Dendritic cell treated with granulocyte-macrophage colony-stimulating factor and Interleukin-4, amounts not matched to agents 40 ng/mL and 50 ng/mL, for 4 days (primary cell): ENCODE data around the gene WBP11.

Experiments used
- H3K27ac Mint-ChIP-seq: one replicate; pipeline ENCODE4 v1.8.0; 2022; ENCODE audit warnings: mild to moderate bottlenecking, mixed read lengths
- H3K27me3 Mint-ChIP-seq: one replicate; pipeline ENCODE4 v1.8.0; 2022; ENCODE audit warnings: mild to moderate bottlenecking, mixed read lengths
- H3K36me3 Mint-ChIP-seq: one replicate; pipeline ENCODE4 v1.8.0; 2022; ENCODE audit warnings: low read depth, mixed read lengths
- H3K4me1 Mint-ChIP-seq: one replicate; pipeline ENCODE4 v1.8.0; 2022; ENCODE audit warnings: low read depth, mixed read lengths
- H3K4me3 Mint-ChIP-seq: one replicate; pipeline ENCODE4 v1.8.0; 2022; ENCODE audit warnings: mild to moderate bottlenecking, moderate library complexity, mixed read lengths
- H3K9me3 Mint-ChIP-seq: one replicate; pipeline ENCODE4 v1.8.0; 2022; ENCODE audit warnings: mixed read lengths
- intact Hi-C: fragments of 100-400 bp; cut with micrococcal nuclease; formaldehyde crosslinking; loops from one replicate; pipeline ENCODE4 v1.15.0; 2022

Gene WBP11

GRCh38 chr12:14802721-14803010 is 612 bp downstream of the WBP11 start:
- intact Hi-C loops = loop anchor here (1.0 kb wide), 2 partner anchors 28 to 32 kb away; a partner anchor contains a TSS
- H3K27me3 Mint-ChIP-seq = no peaks in the 10 kb centered on the region
- H3K4me3 Mint-ChIP-seq = no peak overlapping the region
- peaks cover 33% of the 10 kb centered on the region for H3K36me3 Mint-ChIP-seq
- no peaks in the 10 kb centered on the region for H3K9me3 Mint-ChIP-seq
- no peak overlapping the region for H3K27ac Mint-ChIP-seq
- H3K4me1 Mint-ChIP-seq = peaks cover 10% of the 10 kb centered on the region

- no peaks in the 10 kb centered on the region for H3K27me3 Mint-ChIP-seq
- intact Hi-C loops = no loop called here
- H3K4me3 Mint-ChIP-seq = no peak overlapping the region
- H3K4me1 Mint-ChIP-seq = peaks cover 10% of the 10 kb centered on the region
- H3K36me3 Mint-ChIP-seq = peaks cover 38% of the 10 kb centered on the region
- no peaks in the 10 kb centered on the region for H3K9me3 Mint-ChIP-seq
- no peak overlapping the region for H3K27ac Mint-ChIP-seq
These were observed 1.0 kb downstream of the WBP11 start for GRCh38 chr12:14802247-14802646.

- H3K9me3 Mint-ChIP-seq = no peaks in the 10 kb centered on the region
- intact Hi-C loops = no loop called here
- no peaks in the 10 kb centered on the region for H3K27me3 Mint-ChIP-seq
- H3K4me3 Mint-ChIP-seq = no peak overlapping the region
- peaks cover 6% of the 10 kb centered on the region for H3K4me1 Mint-ChIP-seq
- no peak overlapping the region for H3K27ac Mint-ChIP-seq
- H3K36me3 Mint-ChIP-seq = peaks cover 97% of the 10 kb centered on the region
These were observed 8.2 kb downstream of the WBP11 start for GRCh38 chr12:14795028-14795448.

- Mint-ChIP-seq H3K4me3 (no peak overlapping the region), H3K9me3 (no peaks in the 10 kb centered on the region), H3K4me1 (peaks cover 8% of the 10 kb centered on the region), H3K27me3 (no peaks in the 10 kb centered on the region), H3K27ac (no peak overlapping the region), H3K36me3 (peaks cover 49% of the 10 kb centered on the region)
- intact Hi-C loops = no loop called here
These were observed 17.7 kb downstream of the WBP11 start for GRCh38 chr12:14785568-14785967.

- peaks cover 12% of the 10 kb centered on the region for H3K4me1 Mint-ChIP-seq
- no peaks in the 10 kb centered on the region for H3K9me3 Mint-ChIP-seq
- no peak overlapping the region for H3K4me3 Mint-ChIP-seq
- intact Hi-C loops = no loop called here
- H3K27ac Mint-ChIP-seq = peak overlapping the region; percentile 84
- H3K36me3 Mint-ChIP-seq = peaks cover 38% of the 10 kb centered on the region
- H3K27me3 Mint-ChIP-seq = no peaks in the 10 kb centered on the region
These were observed 18.8 kb downstream of the WBP11 start for GRCh38 chr12:14784471-14784870.

- Mint-ChIP-seq H3K36me3 (peaks cover 21% of the 10 kb centered on the region), H3K27ac (no peak overlapping the region), H3K9me3 (no peaks in the 10 kb centered on the region), H3K4me3 (no peak overlapping the region), H3K27me3 (no peaks in the 10 kb centered on the region), H3K4me1 (peaks cover 12% of the 10 kb centered on the region)
- intact Hi-C loops = no loop called here
These were observed 20.5 kb downstream of the WBP11 start for GRCh38 chr12:14782756-14783155.

- Mint-ChIP-seq H3K4me1 (peaks cover 18% of the 10 kb centered on the region), H3K4me3 (no peak overlapping the region), H3K27ac (no peak overlapping the region), H3K27me3 (no peaks in the 10 kb centered on the region), H3K36me3 (peaks cover 9% of the 10 kb centered on the region), H3K9me3 (no peaks in the 10 kb centered on the region)
- intact Hi-C loops = no loop called here
These were observed 21.7 kb downstream of the WBP11 start for GRCh38 chr12:14781563-14781962.

GRCh38 chr12:14780859-14781258 is 22.4 kb downstream of the WBP11 start:
- no peaks in the 10 kb centered on the region for H3K27me3 Mint-ChIP-seq
- H3K4me3 Mint-ChIP-seq = no peak overlapping the region
- intact Hi-C loops = no loop called here
- no peak overlapping the region for H3K27ac Mint-ChIP-seq
- peaks cover 24% of the 10 kb centered on the region for H3K4me1 Mint-ChIP-seq
- H3K9me3 Mint-ChIP-seq = no peaks in the 10 kb centered on the region
- peaks cover 6% of the 10 kb centered on the region for H3K36me3 Mint-ChIP-seq

- H3K4me1 Mint-ChIP-seq = peaks cover 31% of the 10 kb centered on the region
- H3K9me3 Mint-ChIP-seq = no peaks in the 10 kb centered on the region
- no peak overlapping the region for H3K4me3 Mint-ChIP-seq
- peaks cover 11% of the 10 kb centered on the region for H3K36me3 Mint-ChIP-seq
- no peak overlapping the region for H3K27ac Mint-ChIP-seq
- H3K27me3 Mint-ChIP-seq = no peaks in the 10 kb centered on the region
- intact Hi-C loops = loop anchor here (10.0 kb wide), 1 partner anchor 745 kb away; no protein-coding TSS in a partner anchor
These were observed 23.4 kb downstream of the WBP11 start for GRCh38 chr12:14779834-14780233.

- H3K27ac Mint-ChIP-seq = no peak overlapping the region
- no peaks in the 10 kb centered on the region for H3K27me3 Mint-ChIP-seq
- H3K4me3 Mint-ChIP-seq = no peak overlapping the region
- H3K9me3 Mint-ChIP-seq = no peaks in the 10 kb centered on the region
- peaks cover 15% of the 10 kb centered on the region for H3K36me3 Mint-ChIP-seq
- peaks cover 30% of the 10 kb centered on the region for H3K4me1 Mint-ChIP-seq
- intact Hi-C loops = loop anchor here (10.0 kb wide), 1 partner anchor 748 kb away; no protein-coding TSS in a partner anchor
These were observed 26.0 kb downstream of the WBP11 start for GRCh38 chr12:14777271-14777670.

- Mint-ChIP-seq H3K27ac (peak overlapping the region; percentile 99), H3K36me3 (peaks cover 15% of the 10 kb centered on the region), H3K27me3 (no peaks in the 10 kb centered on the region), H3K4me1 (peaks cover 30% of the 10 kb centered on the region), H3K9me3 (no peaks in the 10 kb centered on the region), H3K4me3 (peak overlapping the region; percentile 87)
- intact Hi-C loops = loop anchor here (10.0 kb wide), 1 partner anchor 748 kb away; no protein-coding TSS in a partner anchor
These were observed 26.9 kb downstream of the WBP11 start for GRCh38 chr12:14776236-14776961.

GRCh38 chr12:14775636-14775980 is 27.7 kb downstream of the WBP11 start:
- Mint-ChIP-seq H3K36me3 (peaks cover 21% of the 10 kb centered on the region), H3K27ac (peak overlapping the region; percentile 99), H3K27me3 (no peaks in the 10 kb centered on the region), H3K4me3 (peak overlapping the region; percentile 87), H3K4me1 (peaks cover 28% of the 10 kb centered on the region), H3K9me3 (no peaks in the 10 kb centered on the region)
- intact Hi-C loops = loop anchor here (10.0 kb wide), 1 partner anchor 749 kb away; no protein-coding TSS in a partner anchor

GRCh38 chr12:14774906-14775635 is 28.2 kb downstream of the WBP11 start:
- Mint-ChIP-seq H3K4me1 (peaks cover 24% of the 10 kb centered on the region), H3K27ac (peak overlapping the region; percentile 99), H3K27me3 (no peaks in the 10 kb centered on the region), H3K9me3 (no peaks in the 10 kb centered on the region), H3K4me3 (peak overlapping the region; percentile 87), H3K36me3 (peaks cover 26% of the 10 kb centered on the region)
- intact Hi-C loops = loop anchor here (1.0 to 10.0 kb wide), 3 partner anchors 28 to 750 kb away; partner anchors contain the start of genes C12orf60 and WBP11
